ENCODE results near the gene SIRT2.

The SIRT2 gene

GRCh38 chr19:38918526-38918925, 19.1 kb upstream of the SIRT2 start:
- TF ChIP-seq CTCF (conservative IDR thresholded peaks at IDR 0.05) = no peak
- no peak overlapping the region for H3K27ac ChIP-seq

- 0 out of 2 replicates have a peak overlapping the region, but pooled peaks have one; percentile 4 for H3K27ac ChIP-seq
These were observed 18.6 kb upstream of the SIRT2 start for GRCh38 chr19:38917921-38918491.

GRCh38 chr19:38917516-38917915, 18.1 kb upstream of the SIRT2 start:
- H3K27ac ChIP-seq = 0 out of 2 replicates have a peak overlapping the region, but pooled peaks have one; percentile 4
- TF ChIP-seq CTCF (conservative IDR thresholded peaks at IDR 0.05) = no peak

More at GRCh38 chr19:38917921-38918491, 18.6 kb upstream of the SIRT2 start:
- TF ChIP-seq CTCF (conservative IDR thresholded peaks at IDR 0.05) = peak; percentile 43; the same call in 1 of the 2 replicates

GRCh38 chr19:38915329-38916321, 16.2 kb upstream of the SIRT2 start:
- no peak overlapping the region for H3K27ac ChIP-seq
- no peak for TF ChIP-seq CTCF (conservative IDR thresholded peaks at IDR 0.05)

GRCh38 chr19:38913958-38914357, 14.5 kb upstream of the SIRT2 start:
- TF ChIP-seq CTCF (conservative IDR thresholded peaks at IDR 0.05) = no peak

GRCh38 chr19:38912600-38913514, 13.4 kb upstream of the SIRT2 start:
- no peak for TF ChIP-seq CTCF (conservative IDR thresholded peaks at IDR 0.05)
- no peak overlapping the region for H3K27ac ChIP-seq

More at GRCh38 chr19:38913958-38914357, 14.5 kb upstream of the SIRT2 start:
- H3K27ac ChIP-seq = no peak overlapping the region

Measured in VCaP (cell line).